Prostate gland (tissue), 2 donors: Measurements from ENCODE around the gene R3HDM4. TPM values are rescaled to one million over a fixed set of nuclear protein-coding genes. Genes with fewer than 3 reads are reported as not detected.

ENCODE experiments used
- DNase-seq: peaks from one replicate; pipeline ENCODE4 v3.0.0-alpha.2; 2019; ENCODE audit warnings: low spot score
- H3K27ac ChIP-seq, 2 donors: fragments of 200-600 bp; sonication (generic); 2 replicates each; pipeline ENCODE4 v1.5.1; 2017 to 2019
- H3K27me3 ChIP-seq: fragments of 200-600 bp; sonication (generic); replicated peaks from 2 replicates; pipeline ENCODE4 v1.5.1; 2019; ENCODE audit not compliant: insufficient read depth
- H3K36me3 ChIP-seq, 2 donors: fragments of 200-600 bp; sonication (generic); 1 replicate in 1 of 2; 2 replicates in 1 of 2; pipeline versions ENCODE4 v1.5.1 to v1.8.1; 2017 to 2019
- H3K4me1 ChIP-seq: fragments of 200-600 bp; sonication (generic); replicated peaks from 2 replicates; pipeline ENCODE4 v1.5.1; 2019
- H3K4me3 ChIP-seq, 2 donors: fragments of 200-600 bp; sonication (generic); 2 replicates each; pipeline ENCODE4 v1.5.1; 2017 to 2019
- H3K9me3 ChIP-seq: fragments of 200-600 bp; sonication (generic); 2 replicates; pipeline ENCODE4 v1.5.1; 2017
- POLR2A ChIP-seq: fragments of 450-650 bp; IDR thresholded peaks from one replicate; pipeline ENCODE4 v1.6.1; 2016; ENCODE audit warnings: antibody characterized with exemption, mild to moderate bottlenecking
- POLR2AphosphoS5 ChIP-seq: sonication (generic); formaldehyde crosslinking; IDR thresholded peaks from one replicate; pipeline ENCODE4 v1.6.1; 2017; ENCODE audit warnings: antibody characterized with exemption
- WGBS: methylation state at CpG from one replicate; pipeline ENCODE4 v1.1.5; 2018; 5-methylcytosine and 5-hydroxymethylcytosine counted together
- intact Hi-C: fragments of 100-400 bp; cut with DNase I; formaldehyde crosslinking; loops from one replicate; pipeline ENCODE4 v1.14.2; 2022
- total RNA-seq, 2 donors: library from RNA; depleted of rRNA; stranded (reverse); fragments of >200 nt; gene quantifications; one replicate each; pipeline ENCODE4 v1.1.0, GENCODE V29; 2016
- TF ChIP-seq, protein P1 (sequence below), 4 experiments: fragments of 200-600 bp in 2 of 4; fragments of 450-650 bp in 2 of 4; sonication (generic) in 2 of 4; IDR thresholded peaks; 1 replicate in 3 of 4; 2 replicates in 1 of 4; pipeline ENCODE4 v1.5.1; 2016 to 2019; ENCODE audit warnings: antibody characterized with exemption in 4 of 4, mild to moderate bottlenecking in 2 of 4, moderate library complexity in 2 of 4

R3HDM4 gene
- total RNA-seq, 2 donors from 2014 or later = 36.9 to 58.7 TPM

DNA sequence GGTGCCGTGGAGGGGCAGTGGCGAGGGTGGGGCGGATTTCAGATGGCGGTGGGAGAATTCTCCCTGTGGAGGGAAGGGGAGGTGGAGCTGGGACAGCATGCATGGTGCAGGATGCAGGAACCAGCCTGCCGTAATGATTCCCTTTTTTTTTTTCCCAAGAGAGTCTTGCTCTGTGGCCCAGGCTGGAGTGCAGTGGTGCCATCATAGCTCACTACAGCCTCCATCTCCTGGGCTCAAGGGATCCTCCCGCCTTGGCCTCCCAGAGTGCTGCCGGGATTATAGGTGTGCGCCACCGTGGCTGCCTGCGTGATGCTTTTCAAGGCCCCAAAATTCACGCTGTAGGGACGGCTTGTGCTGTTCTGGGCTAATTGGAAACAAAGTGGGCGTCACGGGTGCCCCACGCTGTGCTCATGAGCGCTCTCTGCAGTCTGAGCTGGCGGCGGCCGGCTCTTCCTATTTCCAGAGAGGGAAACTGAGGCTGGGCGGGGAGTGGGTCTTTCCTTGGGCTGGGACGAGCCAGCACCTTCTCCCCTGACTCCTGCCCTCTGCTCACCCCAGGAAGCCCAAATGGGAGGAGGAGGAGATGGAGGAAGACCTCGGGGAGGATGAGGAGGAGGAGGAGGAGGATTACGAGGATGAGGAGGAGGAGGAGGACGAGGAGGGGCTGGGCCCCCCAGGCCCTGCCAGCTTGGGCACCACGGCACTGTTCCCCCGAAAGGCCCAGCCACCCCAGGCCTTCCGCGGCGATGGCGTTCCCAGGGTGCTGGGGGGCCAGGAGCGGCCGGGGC lies 19.0 kb upstream of the R3HDM4 start:
- 84% methylated on average over 28 of the region's 32 CpGs for WGBS
- no peaks in the 10 kb centered on the region for H3K27me3 ChIP-seq
- no peak for DNase-seq
- no peaks in the 10 kb centered on the region for H3K9me3 ChIP-seq
- TF ChIP-seq POLR2AphosphoS5 = no peak
- no peak for TF ChIP-seq POLR2A
- TF ChIP-seq, protein P1, sequence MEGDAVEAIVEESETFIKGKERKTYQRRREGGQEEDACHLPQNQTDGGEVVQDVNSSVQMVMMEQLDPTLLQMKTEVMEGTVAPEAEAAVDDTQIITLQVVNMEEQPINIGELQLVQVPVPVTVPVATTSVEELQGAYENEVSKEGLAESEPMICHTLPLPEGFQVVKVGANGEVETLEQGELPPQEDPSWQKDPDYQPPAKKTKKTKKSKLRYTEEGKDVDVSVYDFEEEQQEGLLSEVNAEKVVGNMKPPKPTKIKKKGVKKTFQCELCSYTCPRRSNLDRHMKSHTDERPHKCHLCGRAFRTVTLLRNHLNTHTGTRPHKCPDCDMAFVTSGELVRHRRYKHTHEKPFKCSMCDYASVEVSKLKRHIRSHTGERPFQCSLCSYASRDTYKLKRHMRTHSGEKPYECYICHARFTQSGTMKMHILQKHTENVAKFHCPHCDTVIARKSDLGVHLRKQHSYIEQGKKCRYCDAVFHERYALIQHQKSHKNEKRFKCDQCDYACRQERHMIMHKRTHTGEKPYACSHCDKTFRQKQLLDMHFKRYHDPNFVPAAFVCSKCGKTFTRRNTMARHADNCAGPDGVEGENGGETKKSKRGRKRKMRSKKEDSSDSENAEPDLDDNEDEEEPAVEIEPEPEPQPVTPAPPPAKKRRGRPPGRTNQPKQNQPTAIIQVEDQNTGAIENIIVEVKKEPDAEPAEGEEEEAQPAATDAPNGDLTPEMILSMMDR (IDR thresholded peaks at IDR 0.05) = no peak
- H3K36me3 ChIP-seq = no peaks in the 10 kb centered on the region
- intact Hi-C loops = no loop called here
- no peak overlapping the region for H3K4me3 ChIP-seq
- H3K27ac ChIP-seq = peak overlapping the region in 1 of 2 donors; percentile 73
- peaks cover 30% of the 10 kb centered on the region for H3K4me1 ChIP-seq

DNA sequence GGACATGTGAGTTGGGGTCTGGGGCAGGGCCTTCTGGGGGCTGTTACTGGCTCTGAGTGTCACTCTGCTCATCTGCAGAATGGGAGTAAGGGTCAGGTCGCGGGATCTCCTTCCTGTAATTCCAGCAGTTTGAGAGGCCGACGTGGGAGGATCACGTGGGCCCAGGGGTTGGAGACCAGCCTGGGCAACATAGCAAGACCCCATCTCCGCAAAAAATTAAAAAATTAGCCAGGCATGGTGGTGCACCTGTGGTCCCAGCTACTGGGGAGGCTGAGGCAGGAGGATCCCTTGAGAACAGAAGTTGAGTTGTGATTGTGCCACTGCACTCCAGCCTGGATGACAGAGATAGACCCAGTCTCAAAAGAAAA lies 16.9 kb upstream of the R3HDM4 start:
- Histone ChIP-seq H3K36me3 (no peaks in the 10 kb centered on the region), H3K9me3 (no peaks in the 10 kb centered on the region), H3K4me3 (no peak overlapping the region), H3K27ac (no peak overlapping the region), H3K4me1 (peaks cover 25% of the 10 kb centered on the region), H3K27me3 (no peaks in the 10 kb centered on the region)
- intact Hi-C loops = no loop called here
- TF ChIP-seq POLR2AphosphoS5 (no peak), POLR2A (no peak)
- TF ChIP-seq, protein P1 (IDR thresholded peaks at IDR 0.05) = no peak
- WGBS = 96% methylated on average over 6 of the region's 6 CpGs
- DNase-seq = no peak

DNA sequence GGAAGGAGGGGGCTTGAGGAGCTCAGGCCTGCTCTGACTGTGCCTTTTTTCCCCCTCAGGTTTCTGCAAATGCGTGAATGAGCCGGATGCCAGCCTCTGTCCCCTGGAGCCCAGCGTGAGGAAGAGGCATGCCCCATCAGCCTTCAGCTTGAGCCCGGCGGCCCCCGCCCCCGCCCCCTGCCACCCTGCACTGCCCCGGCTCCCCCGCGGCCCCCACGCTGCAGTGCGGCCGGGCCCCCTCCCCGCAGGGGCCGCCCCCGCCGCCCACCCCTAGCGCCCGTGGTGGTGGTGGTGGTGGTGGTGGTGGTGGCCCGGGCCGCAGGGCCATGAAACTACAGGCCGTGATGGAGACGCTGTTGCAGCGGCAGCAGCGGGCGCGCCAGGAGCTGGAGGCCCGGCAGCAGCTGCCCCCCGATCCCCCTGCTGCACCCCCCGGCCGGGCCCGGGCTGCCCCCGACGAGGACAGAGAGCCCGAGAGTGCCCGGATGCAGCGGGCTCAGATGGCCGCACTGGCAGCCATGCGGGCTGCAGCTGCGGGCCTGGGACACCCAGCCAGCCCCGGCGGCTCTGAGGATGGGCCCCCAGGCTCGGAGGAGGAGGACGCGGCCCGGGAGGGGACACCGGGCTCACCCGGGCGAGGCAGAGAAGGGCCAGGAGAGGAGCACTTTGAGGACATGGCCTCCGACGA lies 16.3 kb upstream of the R3HDM4 start:
- Histone ChIP-seq H3K4me3 (no peak overlapping the region), H3K27ac (no peak overlapping the region), H3K9me3 (no peaks in the 10 kb centered on the region), H3K27me3 (no peaks in the 10 kb centered on the region), H3K4me1 (peaks cover 21% of the 10 kb centered on the region), H3K36me3 (no peaks in the 10 kb centered on the region)
- WGBS = 91% methylated on average over 26 of the region's 51 CpGs
- DNase-seq = no peak
- intact Hi-C loops = no loop called here
- TF ChIP-seq POLR2A (no peak), POLR2AphosphoS5 (no peak)
- TF ChIP-seq, protein P1 (IDR thresholded peaks at IDR 0.05) = no peak

GRCh38 chr19:928471-929202 lies 15.6 kb upstream of the R3HDM4 start:
- WGBS = 81% methylated on average over 16 of the region's 18 CpGs
- DNase-seq = no peak
- H3K4me3 ChIP-seq = no peak overlapping the region
- H3K9me3 ChIP-seq = no peaks in the 10 kb centered on the region
- no peak for TF ChIP-seq POLR2A
- TF ChIP-seq POLR2AphosphoS5 = no peak
- TF ChIP-seq, protein P1 (IDR thresholded peaks at IDR 0.05) = no peak
- intact Hi-C loops = no loop called here
- H3K27ac ChIP-seq = peak overlapping the region in 1 of 2 donors; percentile 87
- no peaks in the 10 kb centered on the region for H3K27me3 ChIP-seq
- H3K4me1 ChIP-seq = peaks cover 14% of the 10 kb centered on the region
- no peaks in the 10 kb centered on the region for H3K36me3 ChIP-seq
